HL-60 (cell line): Measurements from ENCODE around the gene ABCC8.

Source experiments
- CTCF ChIP-seq: IDR thresholded peaks from one replicate; pipeline ENCODE4 v1.5.1; 2011; ENCODE audit warnings: low read length, control low read depth, inconsistent platforms; ENCODE audit not compliant: insufficient read depth
- GABPA ChIP-seq: IDR thresholded peaks from 2 replicates; pipeline ENCODE4 v1.6.1; 2012; ENCODE audit warnings: low read depth
- POLR2AphosphoS5 ChIP-seq: IDR thresholded peaks from 2 replicates; pipeline ENCODE4 v1.6.1; 2012; ENCODE audit warnings: low read depth
- REST ChIP-seq: IDR thresholded peaks from 2 replicates; pipeline ENCODE4 v1.6.1; 2012; ENCODE audit warnings: low read depth; ENCODE audit not compliant: insufficient replicate concordance

DNA sequence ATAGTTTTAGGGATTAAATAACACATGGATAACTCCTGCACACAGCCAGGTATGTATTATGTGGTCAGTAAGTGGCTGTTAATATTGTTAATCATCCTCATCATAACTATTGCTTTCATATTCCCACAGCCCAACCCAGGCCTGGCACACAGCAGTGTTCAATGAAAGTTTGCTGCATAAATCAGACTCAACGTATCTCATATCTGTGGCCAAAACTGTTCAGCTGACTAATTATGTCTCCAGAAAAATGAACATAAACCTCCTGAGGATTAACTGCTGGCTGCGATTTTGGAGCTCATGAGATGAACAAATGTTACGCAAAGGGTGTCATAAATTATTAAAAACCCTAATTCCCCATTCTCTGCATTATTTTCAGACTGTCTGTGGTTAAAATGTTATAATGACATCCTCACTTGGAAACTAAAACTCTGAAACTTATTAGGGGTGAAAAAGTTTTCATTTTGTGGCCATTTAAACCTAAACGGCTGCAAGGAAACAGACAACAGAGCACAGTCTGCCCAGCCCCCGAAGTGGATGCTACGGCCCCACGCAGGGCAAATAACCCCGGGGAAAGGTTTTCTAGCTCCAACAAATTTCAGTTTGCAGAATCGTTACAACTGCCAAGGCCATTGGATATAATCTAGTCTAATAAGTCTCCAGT, 17.3 kb downstream of the ABCC8 start:
- TF ChIP-seq CTCF (no peak), REST (no peak), POLR2AphosphoS5 (no peak), GABPA (no peak)
